Cortex of kidney (tissue), 1 donor: ENCODE data around the gene MAST2.
"Not testable (repeated sequence)": the region's sequence is repeated elsewhere in the genome, so short reads cannot be mapped to it uniquely, and the experiment has no call there.

Source experiments
- DNase-seq: peaks from one replicate; lab custom pipeline; 2025; lab: John Stamatoyannopoulos, UW

The MAST2 gene

GRCh38 chr1:45803299-45803780, at the start of gene MAST2:
MAST2 (plus strand) TSS chr1:45803612; CDS start chr1:45803896, 284 bp downstream.
- DNase-seq = no peak

GRCh38 chr1:45755697-45756096, 47.7 kb upstream of the MAST2 start:
- no peak for DNase-seq

GRCh38 chr1:45762291-45762690, 41.1 kb upstream of the MAST2 start:
- DNase-seq = no peak

- no peak for DNase-seq
These were observed 37.2 kb upstream of the MAST2 start for GRCh38 chr1:45765999-45766792.

GRCh38 chr1:45767035-45767434, 36.4 kb upstream of the MAST2 start:
- DNase-seq = no peak

- DNase-seq = no peak
These were observed 34.0 kb upstream of the MAST2 start for GRCh38 chr1:45769261-45769932.

GRCh38 chr1:45772971-45773370, 30.4 kb upstream of the MAST2 start:
- no peak for DNase-seq

GRCh38 chr1:45775794-45776193, 27.6 kb upstream of the MAST2 start:
- DNase-seq = no peak

GRCh38 chr1:45785583-45785982, 17.8 kb upstream of the MAST2 start:
- DNase-seq = no peak

- DNase-seq = no peak
These were observed 15.5 kb upstream of the MAST2 start for GRCh38 chr1:45787905-45788304.

- DNase-seq = no peak
These were observed 13.8 kb upstream of the MAST2 start for GRCh38 chr1:45789601-45790000.

- no peak for DNase-seq
These were observed 10.7 kb upstream of the MAST2 start for GRCh38 chr1:45792744-45793143.

GRCh38 chr1:45793942-45794604, 9.3 kb upstream of the MAST2 start:
- DNase-seq = no peak

GRCh38 chr1:45796381-45796780, 7.0 kb upstream of the MAST2 start:
- DNase-seq = no peak

- no peak for DNase-seq
These were observed 6.5 kb upstream of the MAST2 start for GRCh38 chr1:45796946-45797345.

- DNase-seq = no peak
These were observed 2.5 kb upstream of the MAST2 start for GRCh38 chr1:45800899-45801298.

- DNase-seq = no peak
These were observed 791 bp upstream of the MAST2 start for GRCh38 chr1:45802343-45803298.

GRCh38 chr1:45803781-45804668, 613 bp downstream of the MAST2 start:
- not testable (repeated sequence) for DNase-seq

- DNase-seq = no peak
These were observed 1.2 kb downstream of the MAST2 start for GRCh38 chr1:45804669-45804969.

- DNase-seq = no peak
These were observed 2.7 kb downstream of the MAST2 start for GRCh38 chr1:45806129-45806528.

GRCh38 chr1:45809761-45810160, 6.3 kb downstream of the MAST2 start:
- no peak for DNase-seq
